Epithelial cell of esophagus (primary cell): ENCODE results near the gene RALA.

ENCODE experiments used
- DNase-seq: peaks from one replicate; pipeline ENCODE4 v3.0.0; 2010; ENCODE audit warnings: low read depth
- H3K4me3 ChIP-seq: 2 replicates; pipeline ENCODE4 v1.5.1; 2011; ENCODE audit warnings: mild to moderate bottlenecking, low read length, control low read depth
- TF ChIP-seq, protein P1 (sequence below): IDR thresholded peaks from 2 replicates; pipeline ENCODE4 v1.5.1; 2011; ENCODE audit warnings: low read depth, mild to moderate bottlenecking, low read length, control low read depth, inconsistent platforms; ENCODE audit not compliant: insufficient read depth; ENCODE audit errors: missing control alignments

Gene RALA

DNA sequence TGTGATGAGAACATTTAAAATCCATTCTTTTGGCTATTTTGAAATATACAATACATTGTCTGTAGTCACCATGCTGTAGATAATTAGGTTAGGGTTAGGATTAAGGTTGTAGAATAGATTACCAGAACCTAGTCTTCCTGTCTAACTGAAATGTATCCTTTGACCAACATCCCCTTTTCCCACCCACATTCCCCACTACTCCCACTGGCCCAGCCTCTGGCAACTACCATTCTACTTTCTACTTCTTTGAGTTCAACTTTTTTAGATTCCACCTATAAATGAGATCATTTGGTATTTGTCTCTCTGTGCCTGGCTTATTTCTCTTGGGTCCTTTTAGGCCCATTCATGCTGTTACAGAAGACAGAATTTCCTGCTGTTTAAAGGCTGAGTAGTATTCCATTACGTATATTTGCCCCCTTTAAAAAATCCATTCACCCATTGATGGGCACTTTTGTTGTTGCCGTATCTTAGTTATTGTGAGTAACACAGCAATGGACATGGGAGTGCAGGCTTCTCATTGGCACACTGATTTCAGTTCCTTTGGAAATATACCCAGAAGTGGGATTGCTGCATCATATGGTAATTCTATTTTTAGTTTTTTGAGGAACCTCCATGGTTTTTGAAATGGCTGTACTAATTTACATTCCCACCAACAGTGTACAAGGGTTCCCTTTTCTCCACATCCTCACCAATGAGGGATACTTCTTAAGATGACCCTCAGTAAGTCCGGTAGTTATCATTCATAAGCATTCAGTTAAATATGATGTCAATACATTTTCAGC, 104.0 kb downstream of the RALA start:
- TF ChIP-seq, protein P1, sequence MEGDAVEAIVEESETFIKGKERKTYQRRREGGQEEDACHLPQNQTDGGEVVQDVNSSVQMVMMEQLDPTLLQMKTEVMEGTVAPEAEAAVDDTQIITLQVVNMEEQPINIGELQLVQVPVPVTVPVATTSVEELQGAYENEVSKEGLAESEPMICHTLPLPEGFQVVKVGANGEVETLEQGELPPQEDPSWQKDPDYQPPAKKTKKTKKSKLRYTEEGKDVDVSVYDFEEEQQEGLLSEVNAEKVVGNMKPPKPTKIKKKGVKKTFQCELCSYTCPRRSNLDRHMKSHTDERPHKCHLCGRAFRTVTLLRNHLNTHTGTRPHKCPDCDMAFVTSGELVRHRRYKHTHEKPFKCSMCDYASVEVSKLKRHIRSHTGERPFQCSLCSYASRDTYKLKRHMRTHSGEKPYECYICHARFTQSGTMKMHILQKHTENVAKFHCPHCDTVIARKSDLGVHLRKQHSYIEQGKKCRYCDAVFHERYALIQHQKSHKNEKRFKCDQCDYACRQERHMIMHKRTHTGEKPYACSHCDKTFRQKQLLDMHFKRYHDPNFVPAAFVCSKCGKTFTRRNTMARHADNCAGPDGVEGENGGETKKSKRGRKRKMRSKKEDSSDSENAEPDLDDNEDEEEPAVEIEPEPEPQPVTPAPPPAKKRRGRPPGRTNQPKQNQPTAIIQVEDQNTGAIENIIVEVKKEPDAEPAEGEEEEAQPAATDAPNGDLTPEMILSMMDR = no peak
- H3K4me3 ChIP-seq = no peak overlapping the region
- DNase-seq = no peak

DNA sequence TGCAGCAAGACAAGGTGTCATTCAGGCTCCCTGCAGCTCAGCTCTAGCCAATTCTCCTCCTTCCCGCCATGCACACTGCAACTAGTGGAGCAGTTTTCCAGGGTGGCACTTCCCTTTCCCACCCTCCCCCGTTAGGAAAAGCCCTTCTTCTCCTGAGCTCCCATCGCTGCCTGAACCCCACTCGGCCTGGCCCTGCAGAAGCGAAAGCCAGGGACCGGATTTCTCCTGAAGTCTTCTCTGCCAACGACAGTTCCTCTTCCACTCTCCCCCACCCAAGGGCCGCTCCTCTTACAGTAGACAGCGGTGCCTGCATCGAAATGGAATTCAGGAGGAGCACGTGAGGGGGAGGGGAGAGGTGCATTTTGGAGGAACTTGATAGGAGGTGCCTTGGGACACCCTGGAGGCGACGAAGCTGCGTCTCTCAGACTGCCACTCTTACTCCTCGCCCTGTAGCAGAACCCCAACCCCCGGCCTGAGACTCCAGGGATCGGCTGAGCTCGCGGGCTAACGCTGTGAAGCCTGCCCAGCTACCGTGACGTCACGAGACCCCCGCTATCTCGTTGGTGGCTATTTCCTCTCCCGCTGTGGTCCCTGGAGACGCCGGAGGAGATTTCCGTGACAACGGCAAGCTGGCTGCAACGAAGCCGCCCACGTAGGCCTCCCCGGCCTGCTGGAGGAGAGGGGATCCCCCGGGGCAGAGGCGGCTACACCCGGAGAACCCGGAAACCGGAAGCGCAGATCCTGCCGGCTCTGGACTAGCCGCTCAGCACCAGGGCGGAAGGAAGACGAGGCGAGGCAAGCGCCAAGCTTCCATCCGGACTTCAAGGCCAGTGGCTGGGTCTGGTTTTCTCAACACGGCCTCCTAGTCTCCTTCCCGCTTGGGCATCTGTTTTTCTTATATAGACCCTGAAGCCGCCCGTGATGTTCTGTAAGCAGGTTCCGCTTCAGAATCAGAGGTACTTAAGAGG, 109.7 kb downstream of the RALA start:
- TF ChIP-seq, protein P1 = no peak
- peak; percentile 91 for DNase-seq
- H3K4me3 ChIP-seq = peak overlapping the region; percentile 64

DNA sequence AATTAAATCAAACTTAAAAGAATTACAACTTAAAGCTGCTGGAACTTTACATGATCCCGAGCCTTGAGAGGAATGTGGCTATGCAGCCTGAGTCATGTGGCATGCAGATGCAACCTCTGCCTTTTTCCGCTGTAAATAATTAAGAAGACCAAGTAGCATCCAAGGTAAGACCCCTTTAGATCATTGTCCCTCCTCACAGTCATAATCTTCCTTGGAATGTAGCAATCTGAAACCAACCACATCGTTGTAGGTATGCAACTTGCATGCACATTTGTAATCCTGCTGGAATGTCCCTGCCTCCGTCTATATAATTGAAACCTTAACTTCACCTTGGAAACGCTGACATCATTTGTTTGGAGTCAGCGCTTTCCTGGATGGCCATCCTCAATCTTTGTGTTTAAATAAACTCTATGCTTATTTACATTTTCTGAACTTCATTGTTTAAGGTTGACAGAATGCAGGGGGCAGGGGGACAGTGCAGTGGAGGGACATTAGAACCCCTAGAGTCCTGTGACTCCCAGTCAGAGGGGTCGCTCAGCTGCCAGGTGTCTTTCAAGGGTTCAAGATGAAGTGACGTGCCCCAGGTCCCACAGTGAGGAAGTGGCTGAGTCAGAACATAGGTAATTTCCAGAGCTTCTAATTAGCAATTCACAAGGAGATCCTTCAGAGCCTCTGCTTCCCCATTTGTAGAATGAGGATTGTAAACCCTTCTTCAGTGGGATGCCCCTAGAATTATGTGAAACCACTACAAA, 110.7 kb downstream of the RALA start:
- TF ChIP-seq, protein P1 = no peak
- peak; percentile 90 for DNase-seq
- peak overlapping the region; percentile 64 for H3K4me3 ChIP-seq

DNA sequence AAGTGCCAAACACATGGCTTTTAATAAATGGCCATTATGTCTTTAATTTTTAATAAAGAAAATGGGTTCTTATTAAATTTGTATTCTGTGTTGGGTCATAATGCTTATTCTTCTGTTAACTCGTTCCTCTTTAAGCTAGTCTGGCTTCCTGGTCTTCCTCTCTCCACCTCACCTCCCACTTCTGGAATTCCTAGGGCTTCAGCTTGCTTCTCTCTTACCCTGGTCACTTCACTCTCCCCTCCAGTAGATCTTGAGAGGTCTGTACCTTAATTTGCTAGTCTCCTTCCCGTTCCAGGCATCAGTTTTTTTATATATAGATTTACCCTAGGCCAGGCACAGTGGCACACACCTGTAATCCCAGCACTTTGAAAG, 111.2 kb downstream of the RALA start:
- no peak for DNase-seq
- peak overlapping the region; percentile 64 for H3K4me3 ChIP-seq
- TF ChIP-seq, protein P1 = no peak

DNA sequence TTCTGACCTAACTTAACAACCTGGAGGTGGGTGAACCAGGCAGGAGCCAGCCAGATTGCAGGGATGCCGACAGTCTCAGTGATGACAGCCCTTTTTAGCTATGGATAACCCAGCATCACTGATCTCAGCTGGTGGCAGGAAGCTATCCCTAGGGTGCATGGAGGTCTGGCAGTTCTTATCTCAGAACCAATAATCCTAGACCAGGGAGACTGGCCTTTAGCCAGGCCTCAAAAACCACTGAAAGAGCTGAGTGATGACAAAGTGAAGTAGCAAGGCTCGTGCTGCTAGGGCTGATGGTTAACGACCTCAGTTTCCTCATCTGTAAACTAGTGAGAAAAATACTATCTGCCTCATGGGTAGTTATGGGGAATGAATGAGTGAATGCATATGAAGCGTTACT, 112.5 kb downstream of the RALA start:
- no peak for DNase-seq
- no peak overlapping the region for H3K4me3 ChIP-seq
- TF ChIP-seq, protein P1 = no peak

DNA sequence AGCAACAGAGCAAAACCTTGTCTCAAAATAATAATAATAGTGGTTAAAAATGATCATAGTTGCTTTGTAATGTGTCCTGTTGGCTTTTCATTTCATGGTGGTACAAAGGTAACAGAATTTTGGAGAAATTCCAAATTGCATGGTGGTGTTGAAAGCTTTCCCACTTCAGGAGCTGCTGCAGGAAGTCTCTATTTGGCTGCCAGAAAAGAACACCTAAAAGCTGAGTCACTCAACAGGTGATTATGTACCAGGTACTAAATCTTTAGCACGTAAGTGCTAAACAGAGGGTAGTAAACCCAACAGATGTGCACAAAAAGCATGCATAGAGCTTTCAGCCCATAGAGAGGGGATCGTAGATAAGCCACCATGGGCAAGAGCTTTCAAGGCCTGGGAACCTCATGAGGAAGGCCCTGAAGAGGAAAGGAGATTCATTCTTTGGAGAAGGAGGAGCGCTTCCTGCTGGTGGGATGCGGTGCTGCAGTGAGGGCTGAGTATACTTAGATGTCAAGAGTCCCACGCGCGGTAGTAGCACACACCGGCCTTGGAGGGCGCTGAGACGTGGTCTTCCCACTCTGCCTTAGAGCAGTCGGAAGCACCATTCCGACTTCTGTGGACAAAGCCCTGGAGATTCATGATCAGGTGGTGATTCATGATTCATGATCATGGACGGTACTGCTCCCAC, 118.7 kb downstream of the RALA start:
- no peak overlapping the region for H3K4me3 ChIP-seq
- TF ChIP-seq, protein P1 = peak; percentile 51
- peak; percentile 79 for DNase-seq
